Mesothelial cell of epicardium (in vitro differentiated cells): Measurements from ENCODE around the gene FAM221B. TPM values are rescaled to one million over a fixed set of nuclear protein-coding genes. Genes with fewer than 3 reads are reported as not detected.
A peak's percentile ranks its signal among the peaks of the same experiment; 100 is the strongest.

ENCODE experiments used
- DNase-seq, 2 experiments: peaks; one replicate each; pipeline ENCODE4 v3.0.0; 2021; ENCODE audit warnings: low spot score in 2 of 2; ENCODE audit not compliant: unreplicated experiment in 2 of 2
- H3K27ac Mint-ChIP-seq: 2 replicates; pipeline ENCODE4 v1.8.0; 2021; ENCODE audit warnings: mixed read lengths
- H3K27me3 Mint-ChIP-seq: 2 replicates; pipeline ENCODE4 v1.8.0; 2021; ENCODE audit warnings: low read depth, mixed read lengths
- H3K36me3 Mint-ChIP-seq: 2 replicates; pipeline ENCODE4 v1.8.0; 2021; ENCODE audit warnings: mixed read lengths
- H3K4me1 Mint-ChIP-seq: 2 replicates; pipeline ENCODE4 v1.8.0; 2021; ENCODE audit warnings: mixed read lengths
- H3K4me3 Mint-ChIP-seq: 2 replicates; pipeline ENCODE4 v1.8.0; 2021; ENCODE audit warnings: mild to moderate bottlenecking, moderate library complexity, mixed read lengths
- H3K9me3 Mint-ChIP-seq: 2 replicates; pipeline ENCODE4 v1.8.0; 2021; ENCODE audit warnings: mixed read lengths
- total RNA-seq: library from RNA; stranded (reverse); gene quantifications from 3 replicates; pipeline ENCODE4 v1.2.1, GENCODE V29; 2021
- TF ChIP-seq, protein P1 (sequence below): fragments of 200-600 bp; sonication (generic); IDR thresholded peaks from one replicate; pipeline ENCODE4 v1.5.0; 2021; ENCODE audit warnings: antibody characterized with exemption; ENCODE audit not compliant: unreplicated experiment

The FAM221B gene
- total RNA-seq, 1 donor from 2014 or later: 0.07 TPM

- TF ChIP-seq, protein P1, sequence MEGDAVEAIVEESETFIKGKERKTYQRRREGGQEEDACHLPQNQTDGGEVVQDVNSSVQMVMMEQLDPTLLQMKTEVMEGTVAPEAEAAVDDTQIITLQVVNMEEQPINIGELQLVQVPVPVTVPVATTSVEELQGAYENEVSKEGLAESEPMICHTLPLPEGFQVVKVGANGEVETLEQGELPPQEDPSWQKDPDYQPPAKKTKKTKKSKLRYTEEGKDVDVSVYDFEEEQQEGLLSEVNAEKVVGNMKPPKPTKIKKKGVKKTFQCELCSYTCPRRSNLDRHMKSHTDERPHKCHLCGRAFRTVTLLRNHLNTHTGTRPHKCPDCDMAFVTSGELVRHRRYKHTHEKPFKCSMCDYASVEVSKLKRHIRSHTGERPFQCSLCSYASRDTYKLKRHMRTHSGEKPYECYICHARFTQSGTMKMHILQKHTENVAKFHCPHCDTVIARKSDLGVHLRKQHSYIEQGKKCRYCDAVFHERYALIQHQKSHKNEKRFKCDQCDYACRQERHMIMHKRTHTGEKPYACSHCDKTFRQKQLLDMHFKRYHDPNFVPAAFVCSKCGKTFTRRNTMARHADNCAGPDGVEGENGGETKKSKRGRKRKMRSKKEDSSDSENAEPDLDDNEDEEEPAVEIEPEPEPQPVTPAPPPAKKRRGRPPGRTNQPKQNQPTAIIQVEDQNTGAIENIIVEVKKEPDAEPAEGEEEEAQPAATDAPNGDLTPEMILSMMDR: no peak
- Mint-ChIP-seq H3K4me3 (peak overlapping the region; percentile 84), H3K4me1 (peaks cover 29% of the 10 kb centered on the region), H3K9me3 (no peaks in the 10 kb centered on the region), H3K27me3 (no peaks in the 10 kb centered on the region), H3K36me3 (no peaks in the 10 kb centered on the region), H3K27ac (peak overlapping the region; percentile 14)
- no peak for DNase-seq
Observed at GRCh38 chr9:35816708-35817107, 11.8 kb downstream of the FAM221B start.

DNA sequence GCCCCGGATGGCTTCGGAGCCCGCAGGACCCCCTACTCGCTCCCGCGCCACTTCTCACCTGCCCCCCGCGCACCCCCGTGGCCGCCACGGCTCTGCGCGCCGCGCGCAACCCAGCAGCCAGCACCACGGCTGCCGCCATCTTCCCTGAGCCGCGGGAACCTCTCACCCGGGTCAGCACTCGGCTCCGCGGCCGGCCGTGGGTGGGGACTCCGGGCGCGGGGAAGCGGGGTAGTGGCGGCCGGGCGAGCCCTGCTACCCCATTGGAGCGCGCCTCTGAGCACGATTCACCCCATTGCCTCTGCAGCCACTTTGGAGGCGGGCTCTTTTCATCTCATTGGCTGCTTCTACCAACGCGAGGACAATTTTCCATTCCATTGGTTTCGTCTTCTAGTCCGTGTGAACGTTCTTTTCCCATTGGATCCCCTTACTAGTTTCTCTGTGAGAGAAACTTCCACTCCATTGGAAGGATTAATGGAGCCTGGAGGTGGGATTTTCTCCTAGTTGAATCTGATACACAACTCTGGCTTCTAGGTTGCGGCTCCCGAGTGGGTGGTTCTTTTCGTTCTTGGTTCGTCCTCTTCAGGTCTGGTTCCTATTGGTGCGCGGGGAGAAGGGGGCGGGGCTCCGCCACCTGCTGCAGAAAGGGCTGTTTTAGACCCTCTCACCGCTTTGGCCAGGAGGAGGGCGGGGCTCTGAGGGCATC is 13.5 kb downstream of the FAM221B start, which contains the start of gene HINT2:
TSS of gene HINT2 (minus strand) at position 202 of the 703 bp plus-strand sequence. CDS start at position 139, 63 bp downstream.
- peak within 1 kb of the TSS; percentile 93 for H3K27ac Mint-ChIP-seq
- no peaks in the 10 kb centered on the region for H3K27me3 Mint-ChIP-seq

DNA sequence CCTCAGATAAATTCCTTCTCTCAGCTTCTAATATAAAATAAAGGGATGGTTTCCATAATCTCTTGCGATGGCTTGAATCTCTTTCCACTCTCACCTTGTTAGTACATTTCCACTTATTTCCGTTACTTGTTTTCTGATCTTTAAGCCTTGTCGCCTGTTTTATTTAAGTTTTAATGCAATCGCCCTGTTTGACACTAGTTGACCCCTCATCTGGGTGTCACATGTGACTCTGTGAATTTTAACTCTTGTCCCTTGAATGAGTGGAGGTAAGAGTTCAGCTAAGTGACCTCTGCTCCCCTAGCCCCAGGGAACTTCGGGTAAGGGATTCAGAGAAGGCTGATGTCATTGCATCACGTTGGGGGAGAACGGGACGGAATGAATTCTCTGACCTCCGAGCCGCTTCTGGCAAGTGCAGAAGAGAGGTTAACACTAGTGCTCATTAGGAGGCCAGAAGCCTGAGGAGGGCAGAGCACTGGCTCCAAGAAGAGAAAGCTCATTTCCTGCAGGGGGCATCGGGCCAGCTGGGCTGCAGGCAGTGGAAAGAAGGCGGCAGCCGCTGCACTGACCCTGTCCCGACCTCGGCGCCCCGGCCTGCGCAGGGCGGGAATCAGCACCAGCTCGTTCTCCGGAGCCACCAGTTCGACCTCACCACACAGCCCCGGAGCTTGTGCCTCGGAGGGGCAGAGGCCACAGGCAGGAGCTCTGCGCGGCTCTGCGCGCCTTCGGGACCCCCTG is 14.3 kb downstream of the FAM221B start:
- Mint-ChIP-seq H3K36me3 (no peaks in the 10 kb centered on the region), H3K27me3 (no peaks in the 10 kb centered on the region), H3K4me1 (peaks cover 29% of the 10 kb centered on the region), H3K27ac (peak overlapping the region; percentile 86), H3K9me3 (no peaks in the 10 kb centered on the region), H3K4me3 (peak overlapping the region; percentile 84)
- TF ChIP-seq, protein P1: no peak
- peak in 1 of 2 experiments; percentile 59 for DNase-seq

More for the DNA sequence above, 13.5 kb downstream of the FAM221B start, which contains the start of gene HINT2:
- TF ChIP-seq, protein P1: no peak
- peak; percentile 87 to 93 for DNase-seq
- Mint-ChIP-seq H3K36me3 (no peaks in the 10 kb centered on the region), H3K9me3 (no peaks in the 10 kb centered on the region), H3K4me3 (peak within 1 kb of the TSS; percentile 84), H3K4me1 (peaks cover 29% of the 10 kb centered on the region)

DNA sequence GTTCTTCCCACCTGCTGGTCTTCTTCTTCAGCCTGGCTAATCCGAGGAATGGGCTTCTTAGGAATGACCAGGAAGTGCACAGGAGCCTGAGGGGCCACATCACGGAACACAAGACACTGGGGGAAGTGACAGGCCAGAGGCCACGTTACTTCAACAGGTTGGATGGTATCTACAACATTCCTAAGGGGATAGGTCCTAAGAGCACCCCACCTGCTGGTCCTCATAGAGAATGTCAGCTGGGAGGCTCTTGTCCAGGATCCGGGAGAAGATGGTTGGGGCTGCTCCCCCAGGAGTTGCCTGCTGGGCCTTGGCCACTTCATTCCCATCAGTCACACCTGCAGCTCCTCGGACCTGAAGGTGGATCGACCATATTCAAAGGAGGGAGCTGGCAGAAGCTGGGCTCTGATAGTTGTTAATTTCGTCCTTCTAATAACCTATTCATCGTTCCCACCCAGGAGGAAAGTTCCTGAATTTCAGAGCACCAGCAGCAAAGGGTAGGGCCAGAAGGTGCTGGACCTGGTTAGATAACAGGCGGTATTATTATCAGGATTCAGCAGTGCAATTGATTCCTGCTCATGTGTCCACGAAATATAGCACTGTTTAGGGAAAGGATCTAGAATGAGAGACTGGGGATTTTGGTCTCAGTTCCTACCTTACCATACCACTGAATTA is 15.0 kb downstream of the FAM221B start:
- peak overlapping the region; percentile 84 for H3K4me3 Mint-ChIP-seq
- no peaks in the 10 kb centered on the region for H3K27me3 Mint-ChIP-seq
- no peaks in the 10 kb centered on the region for H3K9me3 Mint-ChIP-seq
- no peaks in the 10 kb centered on the region for H3K36me3 Mint-ChIP-seq
- no peak for DNase-seq
- H3K27ac Mint-ChIP-seq: peak overlapping the region; percentile 47
- TF ChIP-seq, protein P1: no peak
- H3K4me1 Mint-ChIP-seq: peaks cover 29% of the 10 kb centered on the region

- Mint-ChIP-seq H3K4me1 (peaks cover 29% of the 10 kb centered on the region), H3K36me3 (peaks cover 3% of the 10 kb centered on the region), H3K9me3 (no peaks in the 10 kb centered on the region), H3K27me3 (no peaks in the 10 kb centered on the region), H3K4me3 (peak within 1 kb of the TSS; percentile 84), H3K27ac (peak within 1 kb of the TSS; percentile 92)
- DNase-seq: peak; percentile 66 to 86
- TF ChIP-seq, protein P1: no peak
Observed at GRCh38 chr9:35812025-35812602, 16.4 kb downstream of the FAM221B start, which contains the start of gene SPAG8. TSS of gene SPAG8 (minus strand) at chr9:35812262. CDS start at chr9:35812147, 115 bp downstream.
